ENCODE data around the gene SLC25A18. TPM values are rescaled to one million over a fixed set of nuclear protein-coding genes. Genes with fewer than 3 reads are reported as not detected.

SLC25A18 gene
- total and polyA plus RNA-seq, 8 donors, result 0.09 to 1.7 (median 0.46) TPM; not detected in 1

DNA sequence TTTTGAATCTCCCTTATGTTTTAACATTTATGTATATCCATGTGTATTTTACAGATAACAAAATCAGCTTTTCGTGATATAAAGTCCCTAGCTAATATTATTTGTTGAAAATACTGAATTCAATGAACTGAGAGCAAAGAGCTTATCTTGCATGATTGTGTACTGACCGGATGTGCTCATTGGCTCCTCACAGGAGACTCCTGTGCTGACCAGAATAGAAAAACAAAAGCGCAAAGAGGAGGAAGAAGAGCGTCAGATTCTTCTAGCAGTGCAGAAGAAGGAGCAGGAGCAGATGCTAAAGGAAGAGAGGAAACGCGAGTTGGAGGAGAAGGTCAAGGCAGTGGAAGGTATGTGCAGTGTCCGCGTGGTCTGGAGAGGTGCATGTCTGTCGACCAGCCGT lies 39.4 kb upstream of the SLC25A18 start:
- Histone ChIP-seq H3K9me3 (no peaks in the 10 kb centered on the region), H3K36me3 (no peaks in the 10 kb centered on the region), H3K27me3 (no peaks in the 10 kb centered on the region), H3K27ac (no peak overlapping the region), H3K4me1 (no peaks in the 10 kb centered on the region), H3K4me3 (no peak overlapping the region)
- DNase-seq (no peak), ATAC-seq (no peak), FAIRE-seq (no peak)
- intact Hi-C loops (cut with DNase I), result no loop called here
- WGBS, 2 donors, result 88% methylated on average over 10 of the region's 10 CpGs
- TF ChIP-seq CTCF (IDR thresholded peaks at IDR 0.05), result no peak

- ATAC-seq, result no peak
Measured at GRCh38 chr22:17536269-17536668, 27.0 kb upstream of the SLC25A18 start.

GRCh38 chr22:17537155-17537554 lies 26.1 kb upstream of the SLC25A18 start:
- TF ChIP-seq CTCF (IDR thresholded peaks at IDR 0.05), result no peak
- no peak for ATAC-seq

More at GRCh38 chr22:17536269-17536668, 27.0 kb upstream of the SLC25A18 start:
- intact Hi-C loops (cut with DNase I), result no loop called here
- H3K4me1 ChIP-seq, result no peaks in the 10 kb centered on the region
- 81 to 89% methylated on average over 5 of the region's 5 CpGs for WGBS, 2 donors
- H3K27me3 ChIP-seq, result no peaks in the 10 kb centered on the region
- H3K4me3 ChIP-seq, result no peak overlapping the region
- FAIRE-seq (no peak), DNase-seq (no peak)
- no peak overlapping the region for H3K27ac ChIP-seq
- H3K36me3 ChIP-seq, result no peaks in the 10 kb centered on the region
- no peak for TF ChIP-seq CTCF (IDR thresholded peaks at IDR 0.05)
- H3K9me3 ChIP-seq, result no peaks in the 10 kb centered on the region

GRCh38 chr22:17540481-17540880 lies 22.8 kb upstream of the SLC25A18 start:
- DNase-seq (no peak), FAIRE-seq (no peak), ATAC-seq (no peak)
- Histone ChIP-seq H3K9me3 (no peaks in the 10 kb centered on the region), H3K4me3 (no peak overlapping the region), H3K4me1 (no peaks in the 10 kb centered on the region), H3K36me3 (no peaks in the 10 kb centered on the region), H3K27ac (no peak overlapping the region), H3K27me3 (no peaks in the 10 kb centered on the region)
- TF ChIP-seq CTCF (IDR thresholded peaks at IDR 0.05), result no peak
- WGBS, 2 donors, result 87% methylated on average over 15 of the region's 15 CpGs
- intact Hi-C loops (cut with DNase I), result no loop called here

More at GRCh38 chr22:17537155-17537554, 26.1 kb upstream of the SLC25A18 start:
- no peak overlapping the region for H3K4me3 ChIP-seq
- WGBS, 2 donors, result 96 to 97% methylated on average over 2 of the region's 2 CpGs
- H3K36me3 ChIP-seq, result no peaks in the 10 kb centered on the region
- no peak for FAIRE-seq
- no peaks in the 10 kb centered on the region for H3K9me3 ChIP-seq
- DNase-seq, result no peak
- intact Hi-C loops (cut with DNase I), result no loop called here
- no peak overlapping the region for H3K27ac ChIP-seq
- no peaks in the 10 kb centered on the region for H3K4me1 ChIP-seq
- H3K27me3 ChIP-seq, result no peaks in the 10 kb centered on the region

DNA sequence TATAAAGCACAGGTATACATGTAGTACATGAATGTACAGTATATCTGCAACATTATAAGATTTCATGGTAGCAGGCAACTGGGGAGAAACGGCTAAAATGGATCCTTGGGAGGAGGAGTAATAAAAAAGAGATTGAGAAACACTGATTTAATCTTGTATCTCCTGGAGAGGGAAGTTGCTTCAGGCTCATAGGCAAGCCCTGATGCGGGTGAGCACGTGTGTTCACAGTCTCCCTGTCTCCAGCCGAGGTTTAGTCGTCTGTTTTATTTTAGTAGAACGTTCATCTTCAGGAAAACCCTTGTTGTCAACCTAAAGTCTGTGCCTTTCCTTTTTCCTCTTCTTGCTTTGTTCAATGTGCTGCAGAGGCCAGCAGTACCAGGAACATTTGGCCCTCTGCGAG lies 21.8 kb upstream of the SLC25A18 start:
- H3K4me3 ChIP-seq, result no peak overlapping the region
- no peak for TF ChIP-seq CTCF (IDR thresholded peaks at IDR 0.05)
- intact Hi-C loops (cut with DNase I), result no loop called here

More for the DNA sequence above, 21.8 kb upstream of the SLC25A18 start:
- Histone ChIP-seq H3K4me1 (no peaks in the 10 kb centered on the region), H3K36me3 (no peaks in the 10 kb centered on the region), H3K27me3 (no peaks in the 10 kb centered on the region), H3K9me3 (no peaks in the 10 kb centered on the region), H3K27ac (no peak overlapping the region)
- FAIRE-seq (no peak), DNase-seq (no peak), ATAC-seq (no peak)
- WGBS, 2 donors, result 88 to 90% methylated on average over 7 of the region's 7 CpGs
